GM18519 (cell line): ENCODE measurements around the gene PAPOLA.

ENCODE experiments used
- ATAC-seq: cut with Tn5 transposase; IDR thresholded peaks from one replicate; pipeline ENCODE4 v1.9.1; 2021; ENCODE audit warnings: mild to moderate bottlenecking, moderate library complexity; ENCODE audit not compliant: unreplicated experiment, low FRiP score

Gene PAPOLA

GRCh38 chr14:96554315-96554910 is 52.2 kb downstream of the PAPOLA start:
- ATAC-seq = no peak

DNA sequence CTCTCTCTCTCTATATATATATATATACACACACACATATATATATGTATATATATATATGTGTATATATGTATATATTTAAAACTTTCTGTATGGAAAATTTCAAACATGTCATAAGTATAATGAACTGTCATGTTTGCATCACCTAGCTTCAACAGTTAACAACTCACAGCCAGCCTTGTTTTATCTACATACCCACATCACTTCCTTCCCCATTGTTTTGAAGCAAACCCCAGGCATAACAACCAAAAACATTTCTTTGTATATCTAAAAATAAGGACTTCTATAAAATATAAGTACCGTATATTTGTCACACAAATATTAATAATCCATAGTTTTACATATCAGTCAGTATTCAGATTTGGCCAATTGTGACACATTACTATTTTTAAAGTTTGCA is 57.4 kb downstream of the PAPOLA start:
- ATAC-seq = no peak

GRCh38 chr14:96564389-96564788 is 62.2 kb downstream of the PAPOLA start:
- no peak for ATAC-seq

DNA sequence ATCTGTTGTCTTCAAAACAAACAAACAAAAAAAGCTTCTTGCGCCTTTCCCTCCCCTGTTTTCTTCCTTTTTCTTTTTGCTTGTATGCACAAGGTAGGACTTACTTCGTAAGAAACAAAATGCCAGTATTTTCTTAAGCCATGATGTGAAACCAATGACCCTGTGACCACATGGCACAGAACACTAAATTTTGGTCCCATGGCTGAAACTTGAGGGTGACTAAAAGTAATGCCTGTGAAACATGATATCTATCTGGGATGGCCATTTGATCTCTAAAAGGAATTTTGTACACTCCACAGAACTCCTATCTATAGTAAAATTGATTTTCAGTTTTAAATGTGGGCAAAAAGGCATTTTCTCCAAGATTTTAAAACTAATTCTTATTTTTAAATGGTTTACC is 63.6 kb downstream of the PAPOLA start:
- ATAC-seq = no peak

DNA sequence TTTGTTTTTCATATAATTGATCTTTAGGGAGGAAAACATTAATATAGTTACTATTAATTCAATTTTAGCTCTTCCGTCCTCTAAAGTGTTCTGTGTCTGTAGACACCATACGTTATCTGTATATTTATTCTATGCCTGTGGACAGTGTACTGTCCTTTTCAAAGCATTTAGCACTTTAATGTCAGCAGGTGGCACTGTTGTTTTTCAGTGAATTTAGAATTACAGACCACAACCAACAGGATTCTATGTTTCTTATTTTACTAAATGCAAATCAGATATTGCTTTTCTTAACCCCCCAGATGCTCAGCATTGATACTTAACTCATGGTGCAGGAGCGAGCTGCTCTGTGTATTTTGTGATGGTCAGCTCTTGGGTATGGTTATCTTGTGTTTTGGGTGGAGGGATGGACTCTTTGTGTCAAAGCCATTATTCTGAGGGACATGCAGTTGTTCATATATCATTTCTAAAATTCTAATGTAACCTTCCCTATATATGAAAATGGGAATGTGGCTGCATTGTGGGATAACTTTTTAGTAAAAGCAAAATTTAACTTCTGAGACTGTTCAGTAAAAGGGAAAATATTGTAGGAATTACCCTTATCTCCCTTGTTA is 65.2 kb downstream of the PAPOLA start:
- peak; percentile 41 for ATAC-seq

- ATAC-seq = no peak
These were observed 66.4 kb downstream of the PAPOLA start for GRCh38 chr14:96568621-96569020.

GRCh38 chr14:96571311-96571710 is 69.1 kb downstream of the PAPOLA start:
- no peak for ATAC-seq

DNA sequence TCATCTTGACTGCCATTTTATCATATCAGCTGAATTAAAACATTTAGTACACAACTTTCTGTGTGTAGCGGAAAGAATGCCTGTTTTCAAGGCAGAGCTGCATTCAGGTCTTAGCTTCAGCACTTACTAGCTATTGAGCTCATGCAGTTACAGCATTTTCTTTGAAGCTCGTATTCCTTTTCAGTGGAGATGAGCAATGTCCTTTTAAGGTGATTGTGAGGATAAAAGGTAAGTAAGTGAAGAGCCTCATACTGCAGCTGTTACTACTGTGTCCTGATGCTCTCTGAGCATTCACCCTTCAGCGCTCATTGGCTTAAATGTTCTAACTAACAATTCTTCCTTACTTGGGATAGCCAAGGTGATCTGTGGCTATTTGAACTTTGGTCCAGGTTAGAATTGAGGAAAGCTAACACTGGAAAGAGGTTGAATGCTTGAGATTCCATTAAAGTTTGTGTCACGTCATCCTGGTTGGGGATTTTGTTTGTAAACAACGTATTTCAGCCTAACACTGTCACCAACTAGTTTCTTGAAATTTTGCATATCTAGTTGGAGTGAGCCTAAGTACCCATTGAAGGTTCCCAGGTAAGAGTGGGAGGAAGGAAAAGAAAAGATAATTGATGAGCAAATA is 71.4 kb downstream of the PAPOLA start:
- ATAC-seq = no peak

GRCh38 chr14:96574171-96574632 is 72.0 kb downstream of the PAPOLA start:
- no peak for ATAC-seq

DNA sequence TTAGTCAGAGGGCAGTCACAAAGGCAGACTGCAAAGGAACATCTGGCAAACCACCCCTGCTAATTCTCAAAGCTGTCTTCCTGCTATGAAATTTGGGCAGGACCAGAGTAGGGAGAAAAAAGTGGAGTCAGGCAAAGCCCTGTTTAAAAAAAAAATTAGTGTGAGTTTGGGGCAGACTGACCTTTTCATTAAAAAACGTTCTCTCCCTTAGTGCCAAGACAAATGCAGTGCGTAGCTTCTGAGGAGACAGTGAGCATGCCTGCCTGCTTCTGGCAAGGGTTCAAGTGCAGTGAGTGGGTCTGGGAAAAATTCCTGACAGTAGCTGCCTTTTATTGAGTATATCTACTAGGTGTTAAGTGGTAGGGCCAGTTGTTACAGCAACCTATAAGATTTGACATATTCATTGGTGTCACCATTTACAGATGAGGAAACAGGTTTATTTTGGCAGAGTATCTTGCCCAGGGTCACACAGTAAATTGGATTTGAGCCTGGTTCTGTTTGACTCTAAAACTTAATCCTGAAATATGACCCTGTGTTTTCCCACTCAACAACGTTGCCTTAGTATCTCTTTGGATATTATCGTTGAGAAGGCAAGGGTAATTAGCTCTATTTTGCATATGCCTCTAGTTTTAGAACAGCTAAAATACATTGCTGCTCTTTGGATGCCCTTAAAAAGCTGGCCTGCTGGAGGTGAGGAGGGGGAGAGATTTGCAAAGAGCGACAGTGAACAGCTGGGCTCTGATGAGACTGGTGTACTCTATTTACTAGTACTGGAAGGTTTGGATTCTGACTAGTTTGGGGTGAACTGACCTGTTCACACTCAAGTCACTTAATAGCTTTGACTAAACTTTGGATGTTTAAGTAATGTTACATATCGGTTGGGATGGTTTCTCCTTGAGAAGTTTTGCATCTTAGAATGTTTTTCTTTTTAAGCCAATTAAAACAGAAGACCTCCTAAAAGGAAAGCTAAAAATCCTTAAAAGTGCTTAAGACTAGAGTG is 72.8 kb downstream of the PAPOLA start:
- no peak for ATAC-seq

- ATAC-seq = no peak
These were observed 74.2 kb downstream of the PAPOLA start for GRCh38 chr14:96576359-96576758.

GRCh38 chr14:96576937-96577336 is 74.8 kb downstream of the PAPOLA start:
- no peak for ATAC-seq

DNA sequence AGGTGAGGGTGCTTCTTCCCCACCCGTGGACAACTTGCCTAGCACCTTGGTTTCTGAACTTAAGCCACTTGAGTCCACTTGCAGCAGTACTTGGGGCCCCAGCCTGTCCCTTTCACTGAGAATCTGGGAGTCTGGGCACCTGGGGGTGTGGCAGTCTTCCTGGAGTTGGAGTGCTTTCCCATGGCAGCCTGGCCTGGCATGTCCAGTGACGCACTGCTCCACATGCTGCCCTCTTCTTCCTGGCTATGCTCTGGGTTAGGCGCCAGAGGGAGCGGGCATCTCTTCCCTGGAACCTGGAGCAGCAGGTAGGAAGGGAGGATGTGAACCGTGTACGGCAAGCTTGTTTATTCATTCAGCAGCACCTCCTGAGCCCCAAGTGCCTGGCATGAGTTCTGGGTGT is 76.4 kb downstream of the PAPOLA start:
- ATAC-seq = no peak

GRCh38 chr14:96579358-96579757 is 77.2 kb downstream of the PAPOLA start:
- ATAC-seq = no peak

DNA sequence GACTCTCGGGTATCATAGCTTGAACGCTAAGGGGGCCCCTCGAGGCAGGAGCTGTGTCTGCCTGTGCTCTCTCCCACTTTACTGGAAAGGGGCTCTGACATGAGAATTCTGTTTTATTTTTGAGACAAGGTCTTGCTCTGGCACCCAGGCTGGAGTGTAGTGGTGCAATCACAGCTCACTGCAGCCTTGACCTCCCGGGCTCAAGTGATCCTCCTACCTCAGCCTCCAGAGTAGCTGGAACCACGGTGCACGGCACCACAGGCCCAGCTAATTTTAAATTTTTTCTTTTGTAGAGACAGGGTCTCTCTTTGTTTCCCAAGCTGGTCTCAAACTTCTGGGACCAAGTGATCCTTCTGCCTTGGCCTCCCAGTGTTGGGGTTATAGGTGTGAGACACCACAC is 77.7 kb downstream of the PAPOLA start:
- ATAC-seq = no peak

DNA sequence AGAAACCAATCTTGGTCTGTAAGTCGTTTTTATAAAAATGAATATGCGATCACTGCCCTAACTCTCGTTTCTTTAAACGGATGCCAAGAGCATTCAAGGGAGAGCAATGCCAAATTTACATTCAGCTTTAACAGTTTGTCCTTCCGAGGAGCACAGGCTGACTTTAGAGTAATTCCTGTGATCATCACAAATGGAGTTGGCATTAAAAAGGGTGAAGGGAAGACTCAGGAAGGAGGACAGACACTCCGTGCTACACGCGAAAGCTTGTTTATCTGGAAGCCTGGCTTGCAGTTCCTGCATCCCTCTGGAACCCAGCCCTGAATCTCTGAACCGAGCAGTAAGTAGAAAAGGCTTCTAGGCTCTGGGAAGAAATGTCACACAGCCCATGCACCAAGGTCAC is 78.4 kb downstream of the PAPOLA start:
- ATAC-seq = no peak

DNA sequence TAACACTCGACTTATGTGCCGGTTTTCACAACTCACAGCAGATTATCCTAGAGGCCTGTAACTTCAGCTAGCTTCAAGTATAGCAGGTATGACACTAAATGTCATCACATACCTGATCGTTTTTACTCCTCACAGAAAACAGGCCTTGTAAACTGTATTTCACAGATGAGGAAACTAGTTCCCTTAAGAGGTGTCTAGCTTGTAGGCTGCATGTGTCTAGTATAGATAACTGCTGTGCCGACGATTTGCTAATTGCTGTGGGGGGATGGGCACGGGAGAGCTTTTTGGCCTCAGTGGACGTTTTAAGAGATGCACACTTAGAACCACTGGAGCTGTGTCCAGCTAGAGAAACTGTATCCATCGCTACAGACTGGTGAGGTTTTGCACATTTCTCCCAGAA is 78.8 kb downstream of the PAPOLA start:
- ATAC-seq = no peak

- no peak for ATAC-seq
These were observed 79.7 kb downstream of the PAPOLA start for GRCh38 chr14:96581902-96582301.

DNA sequence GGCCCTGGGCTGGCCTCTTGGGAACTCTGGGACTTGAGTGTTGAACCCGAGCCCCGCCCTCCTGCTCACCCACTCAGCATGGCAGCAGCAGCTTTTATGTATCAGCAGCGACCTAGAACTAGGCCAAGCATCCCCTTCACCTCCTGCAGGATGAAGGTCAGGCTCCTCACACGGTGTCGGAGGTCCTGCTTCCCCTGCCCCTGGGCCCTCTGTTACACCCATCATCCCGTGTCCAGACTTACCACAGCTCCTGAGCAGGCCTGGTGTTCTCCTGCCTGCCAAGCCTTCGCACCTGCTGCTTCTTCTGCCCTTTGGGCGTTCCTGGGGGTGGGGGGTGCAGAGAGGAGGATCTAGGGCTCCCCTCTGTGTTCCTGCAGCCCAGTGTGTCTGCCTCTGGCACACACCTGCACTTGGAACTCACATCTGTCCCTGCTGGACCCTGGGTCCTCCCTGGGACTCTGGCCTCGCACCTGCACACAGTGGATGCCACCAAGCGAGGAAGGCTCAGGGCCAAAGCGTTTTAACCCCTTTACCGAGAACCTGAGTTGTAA is 80.3 kb downstream of the PAPOLA start:
- no peak for ATAC-seq

- no peak for ATAC-seq
These were observed 80.8 kb downstream of the PAPOLA start for GRCh38 chr14:96582995-96583394.
